T-helper 17 cell (primary cell): ENCODE measurements around the gene PRLH. TPM values are rescaled to one million over a fixed set of nuclear protein-coding genes. Genes with fewer than 3 reads are reported as not detected.
"Not testable (repeated sequence)": the region's sequence is repeated elsewhere in the genome, so short reads cannot be mapped to it uniquely, and the experiment has no call there.

Source experiments
- ATAC-seq: fragments of 150-1000 bp; cut with Tn5 transposase; 2 replicates; pipeline ENCODE4 v1.10.0; 2021; ENCODE audit warnings: mild to moderate bottlenecking, moderate library complexity
- DNase-seq, 3 donors: peaks; one replicate each; pipeline versions ENCODE4 v3.0.0 to v3.0.0-alpha.2; 2020 to 2021
- H3K9me3 ChIP-seq: one replicate; pipeline ENCODE4 v1.7.0; 2013; ENCODE audit warnings: low read length, mild to moderate bottlenecking; ENCODE audit not compliant: control insufficient read depth, poor library complexity, severe bottlenecking
- H3K27ac Mint-ChIP-seq: one replicate; pipeline ENCODE4 v1.8.0; 2022; ENCODE audit warnings: mild to moderate bottlenecking, moderate library complexity, mixed read lengths
- H3K27me3 Mint-ChIP-seq: one replicate; pipeline ENCODE4 v1.8.0; 2022; ENCODE audit warnings: mixed read lengths
- H3K36me3 Mint-ChIP-seq: one replicate; pipeline ENCODE4 v1.8.0; 2022; ENCODE audit warnings: low read depth, mixed read lengths
- H3K4me1 Mint-ChIP-seq: one replicate; pipeline ENCODE4 v1.8.0; 2022; ENCODE audit warnings: mild to moderate bottlenecking, mixed read lengths
- H3K4me3 Mint-ChIP-seq: one replicate; pipeline ENCODE4 v1.8.0; 2022; ENCODE audit warnings: mild to moderate bottlenecking, moderate library complexity, mixed read lengths
- total RNA-seq, 4 donors: library from RNA in 2 of 4; stranded (reverse) in 2 of 4; gene quantifications; one replicate each; pipeline ENCODE4 v1.2.3 and lab custom pipeline; 2022 to 2026

Gene PRLH
- total RNA-seq, 2 donors from 2014 or later, result not detected

DNA sequence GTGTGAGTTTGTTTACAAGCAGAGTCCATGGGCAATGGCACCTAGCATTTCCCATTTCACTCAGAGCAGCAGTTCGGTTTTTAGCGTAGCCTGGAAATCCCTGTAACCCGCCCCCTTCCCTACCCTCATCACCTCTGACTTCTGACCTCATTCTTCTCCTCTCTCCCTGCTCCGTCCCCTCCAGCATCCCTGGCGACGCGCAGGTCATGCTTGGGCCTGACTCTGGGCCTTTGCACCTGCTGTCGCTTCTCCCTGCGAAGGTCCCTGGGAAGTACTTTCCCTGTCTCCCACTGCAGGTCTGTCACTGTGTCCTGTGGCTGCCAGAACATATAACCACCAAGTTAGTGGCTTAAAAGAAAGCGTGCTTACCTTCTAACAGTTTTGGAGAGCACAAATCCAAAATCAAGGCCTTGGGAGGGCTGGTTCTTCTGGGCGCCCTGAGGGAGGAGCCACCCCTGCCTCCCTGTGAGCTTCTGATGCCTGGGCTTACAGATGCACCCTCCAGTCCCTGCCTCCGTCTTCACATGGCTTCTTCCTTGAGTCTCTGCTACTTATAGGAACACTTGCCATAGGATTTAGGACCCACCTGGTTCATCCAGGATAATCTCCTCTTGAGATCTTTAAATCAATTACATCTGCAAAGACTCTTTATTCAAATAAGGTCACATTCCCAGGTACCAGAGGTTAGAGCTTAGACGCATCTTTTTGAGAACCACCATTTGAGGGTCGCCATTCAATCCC is 32.3 kb downstream of the PRLH start:
- Mint-ChIP-seq H3K4me3 (no peak overlapping the region), H3K4me1 (peaks cover 22% of the 10 kb centered on the region), H3K36me3 (no peaks in the 10 kb centered on the region), H3K27ac (peak overlapping the region; percentile 97), H3K27me3 (no peaks in the 10 kb centered on the region)
- ATAC-seq (no peak), DNase-seq (no peak)
- H3K9me3 ChIP-seq, result no peaks in the 10 kb centered on the region

DNA sequence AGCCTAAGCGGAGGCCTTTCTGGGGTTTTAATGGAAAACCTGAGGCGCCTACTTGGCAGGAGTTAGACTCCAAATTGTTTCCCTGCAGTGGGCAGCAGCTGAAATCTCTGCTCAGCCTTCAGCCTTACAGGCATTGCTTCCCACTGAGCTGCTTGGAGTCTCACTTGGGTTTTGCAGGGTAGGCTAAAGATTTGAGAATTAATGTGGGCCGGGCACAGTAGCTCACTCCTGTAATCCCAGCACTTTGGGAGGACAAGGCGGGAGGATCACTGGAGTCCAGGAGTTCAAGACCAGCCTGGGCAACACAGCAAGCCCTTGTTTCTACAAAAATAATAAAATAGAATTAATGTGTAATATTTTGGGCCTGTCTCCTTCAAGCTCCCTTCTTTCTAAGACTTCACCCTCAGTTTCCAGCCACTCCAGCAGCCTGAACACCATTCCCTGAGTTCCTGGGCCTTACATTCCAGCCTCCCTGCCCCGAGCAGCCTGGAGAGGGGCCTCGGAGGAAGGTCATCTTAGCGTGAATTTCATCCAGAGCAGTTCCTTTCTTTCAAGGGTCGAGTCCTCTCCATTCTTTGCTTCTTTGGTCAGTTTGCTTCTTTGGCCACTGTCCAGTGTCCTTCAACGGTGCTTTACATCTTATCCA is 33.2 kb downstream of the PRLH start:
- H3K27ac Mint-ChIP-seq, result peak overlapping the region; percentile 97

GRCh38 chr2:237600205-237600846 is 34.0 kb downstream of the PRLH start:
- peak overlapping the region; percentile 97 for H3K27ac Mint-ChIP-seq
- DNase-seq (no peak), ATAC-seq (no peak)
- no peak overlapping the region for H3K4me3 Mint-ChIP-seq
- H3K27me3 Mint-ChIP-seq, result no peaks in the 10 kb centered on the region
- peaks cover 26% of the 10 kb centered on the region for H3K4me1 Mint-ChIP-seq
- H3K9me3 ChIP-seq, result no peaks in the 10 kb centered on the region
- H3K36me3 Mint-ChIP-seq, result no peaks in the 10 kb centered on the region

More for the DNA sequence above, 33.2 kb downstream of the PRLH start:
- H3K4me3 Mint-ChIP-seq, result no peak overlapping the region
- no peaks in the 10 kb centered on the region for H3K27me3 Mint-ChIP-seq
- H3K4me1 Mint-ChIP-seq, result peaks cover 26% of the 10 kb centered on the region
- DNase-seq (no peak), ATAC-seq (no peak)
- H3K9me3 ChIP-seq, result no peaks in the 10 kb centered on the region
- no peaks in the 10 kb centered on the region for H3K36me3 Mint-ChIP-seq

DNA sequence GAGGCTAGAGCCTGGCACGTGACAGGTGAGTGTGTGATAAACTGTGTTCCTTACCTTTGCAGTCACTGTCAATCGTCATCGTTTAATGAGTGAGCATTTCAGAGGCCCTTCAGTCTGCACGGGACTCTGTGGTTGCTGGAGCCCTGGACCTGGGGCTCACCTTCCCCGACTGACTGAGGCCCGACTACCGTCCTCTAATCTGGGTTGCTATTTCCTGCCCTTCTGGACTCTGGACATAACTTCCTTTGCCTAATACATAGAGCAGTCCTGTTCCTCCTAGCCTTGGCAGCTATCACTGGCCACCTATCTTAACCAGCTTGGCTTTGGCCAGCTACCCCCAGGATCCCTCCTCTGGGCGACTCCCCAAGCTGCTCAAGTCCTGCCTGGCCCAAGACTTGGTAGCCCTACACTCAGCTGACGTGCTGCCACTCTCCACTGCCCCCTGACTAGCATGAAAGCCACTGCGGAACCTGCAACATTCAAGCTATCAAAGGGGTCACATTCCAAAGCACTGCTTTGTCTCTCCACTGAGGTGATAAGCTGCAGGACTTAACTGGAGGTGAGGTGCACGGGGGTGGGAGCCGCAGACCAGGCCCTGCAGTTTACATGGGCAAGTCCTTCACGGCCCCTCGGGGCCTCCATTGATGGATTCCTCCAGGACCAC is 35.2 kb downstream of the PRLH start:
- Mint-ChIP-seq H3K4me3 (no peak overlapping the region), H3K27me3 (no peaks in the 10 kb centered on the region), H3K36me3 (no peaks in the 10 kb centered on the region), H3K4me1 (peaks cover 26% of the 10 kb centered on the region), H3K27ac (peak overlapping the region; percentile 97)
- ATAC-seq (no peak), DNase-seq (no peak)
- no peaks in the 10 kb centered on the region for H3K9me3 ChIP-seq

GRCh38 chr2:237602409-237602808 is 36.0 kb downstream of the PRLH start:
- no peaks in the 10 kb centered on the region for H3K9me3 ChIP-seq
- Mint-ChIP-seq H3K4me1 (peaks cover 25% of the 10 kb centered on the region), H3K27ac (peak overlapping the region; percentile 97), H3K4me3 (no peak overlapping the region), H3K27me3 (peaks cover under 1% of the 10 kb centered on the region), H3K36me3 (no peaks in the 10 kb centered on the region)
- ATAC-seq, result no peak
- no peak for DNase-seq

DNA sequence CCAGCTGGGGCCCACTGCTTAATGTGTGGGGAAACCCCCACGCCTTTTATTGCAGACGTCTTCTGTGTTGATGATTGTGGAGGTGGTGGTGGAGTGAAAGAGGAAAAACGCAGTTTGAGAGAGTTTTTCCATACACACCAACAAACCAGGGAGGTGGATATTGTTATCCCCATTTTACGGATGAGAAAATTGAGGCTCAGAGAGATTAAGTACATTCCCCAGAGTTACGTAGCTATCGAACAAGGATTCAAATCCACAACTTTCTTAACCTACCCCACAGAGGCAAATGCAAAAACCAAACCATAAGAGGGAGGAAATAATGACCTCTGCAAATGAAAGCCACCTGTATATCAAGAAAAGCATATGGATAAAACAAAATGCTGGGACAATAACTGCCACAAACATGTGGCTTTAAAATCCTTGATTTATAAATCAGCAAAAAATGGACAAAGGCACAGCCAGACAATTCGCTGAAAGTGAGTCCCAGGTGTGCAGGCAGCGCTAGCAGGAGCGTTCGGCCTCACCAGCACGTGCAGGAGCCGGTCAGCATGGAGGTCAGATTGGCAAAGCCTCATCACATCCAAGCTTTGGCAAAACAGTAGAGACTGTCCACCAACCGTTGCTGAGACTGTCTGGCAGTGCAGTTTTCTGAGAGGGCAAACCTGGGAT is 36.8 kb downstream of the PRLH start:
- no peaks in the 10 kb centered on the region for H3K9me3 ChIP-seq
- ATAC-seq (no peak), DNase-seq (no peak)
- Mint-ChIP-seq H3K4me3 (peak overlapping the region; percentile 84), H3K27ac (peak overlapping the region; percentile 97), H3K36me3 (no peaks in the 10 kb centered on the region), H3K4me1 (peaks cover 25% of the 10 kb centered on the region), H3K27me3 (peaks cover 8% of the 10 kb centered on the region)

DNA sequence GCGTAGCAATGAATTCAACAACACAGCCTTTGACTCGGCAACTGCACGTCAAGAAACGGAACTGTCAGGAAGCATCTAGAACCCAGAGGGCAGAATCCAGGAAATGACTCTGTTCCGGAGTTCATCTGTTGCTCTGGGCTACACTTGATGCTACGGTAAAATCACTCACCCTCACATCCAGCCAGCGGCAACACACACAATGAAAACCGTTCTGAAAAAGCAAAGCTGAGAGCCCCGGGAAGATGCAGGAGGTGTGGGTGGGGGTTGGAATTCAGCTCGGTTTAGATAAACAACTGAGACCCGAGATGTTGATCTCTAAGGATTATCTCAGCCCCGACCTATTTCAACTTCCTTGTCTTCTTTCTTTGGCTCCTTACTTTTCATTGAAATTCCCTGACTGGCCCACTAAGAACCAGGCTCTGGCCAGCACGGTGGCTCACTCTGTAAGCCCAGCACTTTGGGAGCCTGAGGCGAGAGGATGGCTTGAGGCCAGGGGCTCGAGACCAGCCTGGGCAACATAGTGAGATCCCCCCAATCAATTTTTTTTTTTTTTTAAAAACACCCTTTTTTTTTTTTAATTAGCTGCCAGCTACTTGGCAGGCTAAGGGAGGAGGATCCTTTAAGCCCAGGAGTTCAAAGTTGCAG is 37.5 kb downstream of the PRLH start:
- no peaks in the 10 kb centered on the region for H3K9me3 ChIP-seq
- ATAC-seq, result peak; percentile 99
- Mint-ChIP-seq H3K4me1 (peaks cover 23% of the 10 kb centered on the region), H3K27ac (peak overlapping the region; percentile 97), H3K36me3 (no peaks in the 10 kb centered on the region), H3K27me3 (peaks cover 9% of the 10 kb centered on the region), H3K4me3 (peak overlapping the region; percentile 84)
- peak in 2 of 3 donors; percentile 25 to 45 for DNase-seq

- Mint-ChIP-seq H3K4me1 (peaks cover 23% of the 10 kb centered on the region), H3K27ac (peak overlapping the region; percentile 97), H3K36me3 (no peaks in the 10 kb centered on the region), H3K4me3 (no peak overlapping the region), H3K27me3 (peaks cover 10% of the 10 kb centered on the region)
- no peaks in the 10 kb centered on the region for H3K9me3 ChIP-seq
- no peak for ATAC-seq
- DNase-seq, result no peak
These were observed 38.0 kb downstream of the PRLH start for GRCh38 chr2:237604391-237604790.

DNA sequence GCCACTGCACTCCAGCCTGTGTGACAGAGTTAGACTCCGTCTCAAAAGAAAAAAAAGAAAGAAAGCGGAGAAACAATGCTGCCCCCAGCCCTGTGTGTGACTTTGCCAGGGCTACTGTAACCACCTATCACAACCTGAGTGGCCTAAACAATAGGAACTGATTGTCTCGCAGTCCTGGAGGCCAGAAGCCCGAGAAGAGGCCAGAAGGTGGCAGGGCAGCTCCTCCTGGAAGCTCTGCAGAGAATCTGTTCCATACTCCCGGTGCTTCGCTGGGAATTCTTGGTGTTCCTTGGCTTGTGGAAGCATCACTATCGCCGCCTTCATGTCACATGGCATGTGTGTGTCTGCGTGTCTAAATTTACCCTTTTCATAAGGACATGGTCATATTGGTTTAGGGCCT is 38.6 kb downstream of the PRLH start:
- Mint-ChIP-seq H3K27me3 (peaks cover 15% of the 10 kb centered on the region), H3K4me3 (no peak overlapping the region), H3K27ac (peak overlapping the region; percentile 97), H3K4me1 (peaks cover 23% of the 10 kb centered on the region), H3K36me3 (peaks cover 3% of the 10 kb centered on the region)
- no peak for DNase-seq
- no peak for ATAC-seq
- H3K9me3 ChIP-seq, result no peaks in the 10 kb centered on the region

DNA sequence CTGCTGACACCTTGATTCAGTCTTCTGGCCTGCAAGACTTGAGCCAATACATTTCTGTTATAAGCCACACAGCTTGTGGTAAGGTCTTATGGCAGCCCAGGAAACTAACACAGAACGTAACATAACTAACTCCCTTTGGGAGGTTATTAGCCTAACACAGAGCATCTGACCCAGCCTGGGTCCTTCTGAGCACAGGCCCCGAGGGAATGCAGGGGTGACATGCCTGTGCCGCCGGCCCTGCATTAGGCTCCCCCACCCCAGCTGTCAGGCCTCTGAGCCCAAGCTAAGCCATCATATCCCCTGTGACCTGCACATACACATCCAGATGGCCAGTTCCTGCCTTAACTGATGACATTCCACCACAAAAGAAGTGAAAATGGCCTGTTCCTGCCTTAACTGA is 40.1 kb downstream of the PRLH start:
- H3K36me3 Mint-ChIP-seq, DNase-seq, H3K4me3 Mint-ChIP-seq, ATAC-seq, H3K9me3 ChIP-seq: not testable (repeated sequence)
- Mint-ChIP-seq H3K27me3 (peaks cover 21% of the 10 kb centered on the region), H3K27ac (peak overlapping the region; percentile 97), H3K4me1 (peaks cover 25% of the 10 kb centered on the region)

DNA sequence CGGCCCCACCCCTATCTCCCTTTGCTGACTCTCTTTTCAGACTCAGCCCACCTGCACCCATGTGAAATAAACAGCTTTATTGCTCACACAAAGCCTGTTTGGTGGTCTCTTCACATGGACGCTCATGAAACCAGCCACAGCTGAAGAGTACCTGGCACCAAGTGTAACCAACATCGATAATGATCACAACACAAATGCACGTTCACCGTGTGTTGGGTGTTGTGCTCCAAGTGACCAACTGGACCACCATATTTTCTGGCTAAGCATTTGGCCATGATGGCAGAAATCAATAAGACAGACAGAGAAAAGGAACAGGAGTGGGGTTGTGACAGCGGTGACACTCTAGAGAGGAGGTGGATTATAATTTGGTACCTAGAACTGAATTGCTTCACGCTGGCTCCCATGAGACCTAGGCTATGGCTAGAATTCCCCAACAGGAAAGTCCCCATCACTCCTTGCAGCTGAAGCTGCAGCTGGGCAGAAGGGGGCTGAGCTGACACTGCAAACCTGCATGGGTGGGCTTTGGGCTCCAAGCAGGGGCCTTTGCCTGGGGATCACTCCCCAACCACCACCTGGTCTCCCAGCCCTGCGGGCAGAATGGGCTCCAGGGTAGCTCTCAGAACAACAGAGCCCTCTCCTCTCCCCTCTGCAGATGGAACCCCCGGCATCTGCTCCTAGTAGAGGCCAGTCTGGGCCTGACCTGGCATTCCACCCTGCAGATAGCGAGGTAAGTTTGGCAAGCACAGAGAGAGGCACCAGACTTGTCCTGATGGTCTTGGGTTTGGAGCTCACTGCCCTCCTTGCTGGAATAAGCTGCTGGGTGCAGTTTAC is 46.4 kb downstream of the PRLH start:
- DNase-seq (no peak), ATAC-seq (no peak)
- H3K27me3 Mint-ChIP-seq, result peaks cover 18% of the 10 kb centered on the region
- peaks cover 24% of the 10 kb centered on the region for H3K4me1 Mint-ChIP-seq
- no peak overlapping the region for H3K4me3 Mint-ChIP-seq
- no peaks in the 10 kb centered on the region for H3K9me3 ChIP-seq
- H3K27ac Mint-ChIP-seq, result no peak overlapping the region
- H3K36me3 Mint-ChIP-seq, result peaks cover 7% of the 10 kb centered on the region

- DNase-seq (no peak), ATAC-seq (no peak)
- Mint-ChIP-seq H3K4me3 (no peak overlapping the region), H3K27ac (no peak overlapping the region), H3K36me3 (peaks cover 7% of the 10 kb centered on the region), H3K4me1 (peaks cover 20% of the 10 kb centered on the region), H3K27me3 (peaks cover 12% of the 10 kb centered on the region)
- H3K9me3 ChIP-seq, result no peaks in the 10 kb centered on the region
These were observed 47.3 kb downstream of the PRLH start for GRCh38 chr2:237613679-237614078.
